ENCODE data around the gene MBTD1. TPM values are rescaled to one million over a fixed set of nuclear protein-coding genes. Genes with fewer than 3 reads are reported as not detected.

MBTD1 gene
- total and polyA plus RNA-seq, 9 of the 15 experiments (the other 6 are each of a cell fraction or from before 2014, with no cell fraction given) = 2.1 to 26.3 (median 13.3) TPM

DNA sequence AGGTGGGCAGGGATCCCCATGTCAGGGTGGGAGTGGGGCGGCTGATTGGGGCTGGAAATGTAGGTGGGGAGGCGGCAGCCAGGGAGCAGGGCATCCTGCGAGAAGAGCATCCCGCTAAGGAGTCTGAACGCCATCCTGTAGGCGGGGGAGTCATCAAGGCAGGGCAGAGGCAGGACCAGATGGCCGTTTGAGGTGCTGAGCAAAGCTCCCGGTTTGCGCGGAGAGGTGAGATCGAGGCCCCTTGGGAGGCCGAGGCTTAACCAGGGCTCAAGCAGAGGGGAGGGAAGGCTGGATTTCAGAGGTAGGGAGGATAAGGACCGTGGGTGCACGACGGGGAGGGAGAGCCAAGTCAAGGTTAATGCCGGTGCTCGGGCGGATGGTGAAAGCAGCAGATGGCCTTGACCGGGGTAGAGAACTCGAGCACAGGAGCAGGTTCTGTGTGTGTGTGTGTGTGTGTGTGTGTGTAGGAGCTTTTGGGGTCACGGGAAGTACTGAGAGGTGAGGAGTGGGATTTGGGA, 94.1 kb downstream of the MBTD1 start (continued):
- TF ChIP-seq ZBTB1 (CRISPR knock-in tag; IDR thresholded peaks at IDR 0.05; ENCODE audit: borderline replicate concordance, low read depth) (no peak), CBX5 (IDR thresholded peaks at IDR 0.05; ENCODE audit: borderline replicate concordance, low read depth) (no peak), POLR2AphosphoS2 (IDR thresholded peaks at IDR 0.05; ENCODE audit: low read length) (no peak), ZNF232 (CRISPR knock-in tag; IDR thresholded peaks at IDR 0.05) (no peak), MAFK (IDR thresholded peaks at IDR 0.05; ENCODE audit: low read length) (no peak), PCBP1 (IDR thresholded peaks at IDR 0.05; ENCODE audit: low read depth, low read length, poor library complexity, severe bottlenecking) (no peak), U2AF2 (optimal IDR thresholded peaks at IDR 0.05; ENCODE audit: low read depth, low read length) (no peak), POU5F1 (IDR thresholded peaks at IDR 0.05; ENCODE audit: borderline replicate concordance, low read depth, low read length, partially characterized antibody) (no peak), ZNF253 (CRISPR knock-in tag; conservative IDR thresholded peaks at IDR 0.05) (no peak), TAF9B (IDR thresholded peaks at IDR 0.05; ENCODE audit: partially characterized antibody) (peak; percentile 37), KAT2B (IDR thresholded peaks at IDR 0.05; ENCODE audit: low read depth, low read length) (no peak), CC2D1A (IDR thresholded peaks at IDR 0.05) (peak; percentile 63), NR2C1 (IDR thresholded peaks at IDR 0.05) (peak; percentile 81), NR2C1 (tag; IDR thresholded peaks at IDR 0.05) (peak; percentile 65), ZNF124 (CRISPR knock-in tag; IDR thresholded peaks at IDR 0.05) (no peak), DMBX1 (CRISPR knock-in tag; IDR thresholded peaks at IDR 0.05; ENCODE audit: borderline replicate concordance) (no peak), HDAC3 (IDR thresholded peaks at IDR 0.05; ENCODE audit: borderline replicate concordance, partially characterized antibody) (no peak), ZNF347 (CRISPR knock-in tag; IDR thresholded peaks at IDR 0.05; ENCODE audit: low read depth) (no peak), TCFL5 (CRISPR knock-in tag; conservative IDR thresholded peaks at IDR 0.05) (no peak), MCM2 (IDR thresholded peaks at IDR 0.05; ENCODE audit: low read depth) (no peak), KLF10 (CRISPR knock-in tag; IDR thresholded peaks at IDR 0.05) (no peak), FOXA1 (IDR thresholded peaks at IDR 0.05; ENCODE audit: borderline replicate concordance) (no peak)
- TF ChIP-seq, protein P1, sequence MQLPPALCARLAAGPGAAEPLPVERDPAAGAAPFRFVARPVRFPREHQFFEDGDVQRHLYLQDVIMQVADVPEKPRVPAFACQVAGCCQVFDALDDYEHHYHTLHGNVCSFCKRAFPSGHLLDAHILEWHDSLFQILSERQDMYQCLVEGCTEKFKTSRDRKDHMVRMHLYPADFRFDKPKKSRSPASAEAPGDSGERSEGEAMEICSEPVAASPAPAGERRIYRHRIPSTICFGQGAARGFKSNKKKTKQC (CRISPR knock-in tag; IDR thresholded peaks at IDR 0.05) = no peak; the same call in 1 of the 2 replicates
- TF ChIP-seq, protein P2, sequence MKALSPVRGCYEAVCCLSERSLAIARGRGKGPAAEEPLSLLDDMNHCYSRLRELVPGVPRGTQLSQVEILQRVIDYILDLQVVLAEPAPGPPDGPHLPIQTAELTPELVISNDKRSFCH (CRISPR knock-in tag; IDR thresholded peaks at IDR 0.05) = no peak
- TF ChIP-seq, protein P2 (tag; IDR thresholded peaks at IDR 0.05) = no peak
- TF ChIP-seq, protein P3, sequence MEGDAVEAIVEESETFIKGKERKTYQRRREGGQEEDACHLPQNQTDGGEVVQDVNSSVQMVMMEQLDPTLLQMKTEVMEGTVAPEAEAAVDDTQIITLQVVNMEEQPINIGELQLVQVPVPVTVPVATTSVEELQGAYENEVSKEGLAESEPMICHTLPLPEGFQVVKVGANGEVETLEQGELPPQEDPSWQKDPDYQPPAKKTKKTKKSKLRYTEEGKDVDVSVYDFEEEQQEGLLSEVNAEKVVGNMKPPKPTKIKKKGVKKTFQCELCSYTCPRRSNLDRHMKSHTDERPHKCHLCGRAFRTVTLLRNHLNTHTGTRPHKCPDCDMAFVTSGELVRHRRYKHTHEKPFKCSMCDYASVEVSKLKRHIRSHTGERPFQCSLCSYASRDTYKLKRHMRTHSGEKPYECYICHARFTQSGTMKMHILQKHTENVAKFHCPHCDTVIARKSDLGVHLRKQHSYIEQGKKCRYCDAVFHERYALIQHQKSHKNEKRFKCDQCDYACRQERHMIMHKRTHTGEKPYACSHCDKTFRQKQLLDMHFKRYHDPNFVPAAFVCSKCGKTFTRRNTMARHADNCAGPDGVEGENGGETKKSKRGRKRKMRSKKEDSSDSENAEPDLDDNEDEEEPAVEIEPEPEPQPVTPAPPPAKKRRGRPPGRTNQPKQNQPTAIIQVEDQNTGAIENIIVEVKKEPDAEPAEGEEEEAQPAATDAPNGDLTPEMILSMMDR (IDR thresholded peaks at IDR 0.05 in 2 of 3, conservative IDR thresholded peaks at IDR 0.05 in 1 of 3; ENCODE audit: insufficient read depth in 2 of 3, low read depth in 1 of 3, low read length in 3 of 3) = no peak
- TF ChIP-seq, protein P4, sequence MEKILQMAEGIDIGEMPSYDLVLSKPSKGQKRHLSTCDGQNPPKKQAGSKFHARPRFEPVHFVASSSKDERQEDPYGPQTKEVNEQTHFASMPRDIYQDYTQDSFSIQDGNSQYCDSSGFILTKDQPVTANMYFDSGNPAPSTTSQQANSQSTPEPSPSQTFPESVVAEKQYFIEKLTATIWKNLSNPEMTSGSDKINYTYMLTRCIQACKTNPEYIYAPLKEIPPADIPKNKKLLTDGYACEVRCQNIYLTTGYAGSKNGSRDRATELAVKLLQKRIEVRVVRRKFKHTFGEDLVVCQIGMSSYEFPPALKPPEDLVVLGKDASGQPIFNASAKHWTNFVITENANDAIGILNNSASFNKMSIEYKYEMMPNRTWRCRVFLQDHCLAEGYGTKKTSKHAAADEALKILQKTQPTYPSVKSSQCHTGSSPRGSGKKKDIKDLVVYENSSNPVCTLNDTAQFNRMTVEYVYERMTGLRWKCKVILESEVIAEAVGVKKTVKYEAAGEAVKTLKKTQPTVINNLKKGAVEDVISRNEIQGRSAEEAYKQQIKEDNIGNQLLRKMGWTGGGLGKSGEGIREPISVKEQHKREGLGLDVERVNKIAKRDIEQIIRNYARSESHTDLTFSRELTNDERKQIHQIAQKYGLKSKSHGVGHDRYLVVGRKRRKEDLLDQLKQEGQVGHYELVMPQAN (IDR thresholded peaks at IDR 0.05; ENCODE audit: borderline replicate concordance) = peak; percentile 85
